Measurements from ENCODE around the gene EXOC4.

DNA sequence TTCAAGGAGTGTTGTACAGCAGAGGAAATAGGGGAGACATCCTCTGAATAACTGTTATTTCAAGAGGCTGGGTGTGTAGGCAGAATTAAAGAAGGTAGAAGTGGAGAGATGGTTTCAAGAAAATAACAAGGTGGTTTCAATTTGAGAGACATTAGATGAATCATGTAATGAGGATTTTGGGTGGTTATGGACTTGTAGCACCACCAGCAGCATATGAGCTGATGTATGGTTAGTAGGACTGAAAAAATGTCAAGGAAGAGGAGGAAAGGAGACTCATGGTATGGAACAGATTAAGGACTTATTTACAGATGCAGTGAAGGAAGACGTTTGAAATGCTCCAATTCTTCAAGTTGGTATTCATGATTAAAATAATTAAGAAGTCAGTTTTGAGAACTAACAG is 166.2 kb downstream of the EXOC4 start:
- TF ChIP-seq, protein P1, sequence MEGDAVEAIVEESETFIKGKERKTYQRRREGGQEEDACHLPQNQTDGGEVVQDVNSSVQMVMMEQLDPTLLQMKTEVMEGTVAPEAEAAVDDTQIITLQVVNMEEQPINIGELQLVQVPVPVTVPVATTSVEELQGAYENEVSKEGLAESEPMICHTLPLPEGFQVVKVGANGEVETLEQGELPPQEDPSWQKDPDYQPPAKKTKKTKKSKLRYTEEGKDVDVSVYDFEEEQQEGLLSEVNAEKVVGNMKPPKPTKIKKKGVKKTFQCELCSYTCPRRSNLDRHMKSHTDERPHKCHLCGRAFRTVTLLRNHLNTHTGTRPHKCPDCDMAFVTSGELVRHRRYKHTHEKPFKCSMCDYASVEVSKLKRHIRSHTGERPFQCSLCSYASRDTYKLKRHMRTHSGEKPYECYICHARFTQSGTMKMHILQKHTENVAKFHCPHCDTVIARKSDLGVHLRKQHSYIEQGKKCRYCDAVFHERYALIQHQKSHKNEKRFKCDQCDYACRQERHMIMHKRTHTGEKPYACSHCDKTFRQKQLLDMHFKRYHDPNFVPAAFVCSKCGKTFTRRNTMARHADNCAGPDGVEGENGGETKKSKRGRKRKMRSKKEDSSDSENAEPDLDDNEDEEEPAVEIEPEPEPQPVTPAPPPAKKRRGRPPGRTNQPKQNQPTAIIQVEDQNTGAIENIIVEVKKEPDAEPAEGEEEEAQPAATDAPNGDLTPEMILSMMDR (IDR thresholded peaks at IDR 0.05): no peak
- TF ChIP-seq POLR2A (IDR thresholded peaks at IDR 0.05): no peak
